ENCODE data around the gene SMPD3. TPM values are rescaled to one million over a fixed set of nuclear protein-coding genes. Genes with fewer than 3 reads are reported as not detected.

Gene SMPD3
- total RNA-seq, 1 donor = 0.86 TPM

GRCh38 chr16:68350813-68351350 lies 97.4 kb downstream of the SMPD3 start:
- no peak for DNase-seq (ENCODE audit: low read depth)
- no peak for TF ChIP-seq CTCF (IDR thresholded peaks at IDR 0.05; ENCODE audit: insufficient read depth, low read depth, low read length)
- H3K4me3 ChIP-seq (ENCODE audit: low read depth, low read length) = no peak overlapping the region

- DNase-seq (ENCODE audit: low read depth) = no peak
- no peak overlapping the region for H3K4me3 ChIP-seq (ENCODE audit: low read depth, low read length)
- TF ChIP-seq CTCF (IDR thresholded peaks at IDR 0.05; ENCODE audit: insufficient read depth, low read depth, low read length) = no peak
Observed at GRCh38 chr16:68349838-68350410, 98.4 kb downstream of the SMPD3 start.

GRCh38 chr16:68348639-68349445 lies 99.5 kb downstream of the SMPD3 start:
- no peak for DNase-seq (ENCODE audit: low read depth)
- TF ChIP-seq CTCF (IDR thresholded peaks at IDR 0.05; ENCODE audit: insufficient read depth, low read depth, low read length) = no peak
- H3K4me3 ChIP-seq (ENCODE audit: low read depth, low read length) = no peak overlapping the region

GRCh38 chr16:68347605-68348004 lies 100.7 kb downstream of the SMPD3 start:
- H3K4me3 ChIP-seq (ENCODE audit: low read depth, low read length) = no peak overlapping the region
- DNase-seq (ENCODE audit: low read depth) = no peak
- no peak for TF ChIP-seq CTCF (IDR thresholded peaks at IDR 0.05; ENCODE audit: insufficient read depth, low read depth, low read length)

- no peak overlapping the region for H3K4me3 ChIP-seq (ENCODE audit: low read depth, low read length)
- TF ChIP-seq CTCF (IDR thresholded peaks at IDR 0.05; ENCODE audit: insufficient read depth, low read depth, low read length) = no peak
- no peak for DNase-seq (ENCODE audit: low read depth)
Observed at GRCh38 chr16:68346892-68347480, 101.3 kb downstream of the SMPD3 start.

- no peak for TF ChIP-seq CTCF (IDR thresholded peaks at IDR 0.05; ENCODE audit: insufficient read depth, low read depth, low read length)
- no peak for DNase-seq (ENCODE audit: low read depth)
Observed at GRCh38 chr16:68345958-68346635, 102.2 kb downstream of the SMPD3 start.

More at GRCh38 chr16:68345958-68346635, 102.2 kb downstream of the SMPD3 start:
- no peak overlapping the region for H3K4me3 ChIP-seq (ENCODE audit: low read depth, low read length)
